Endometrial microvascular endothelial cells (primary cell): ENCODE data around the gene GLS. TPM values are rescaled to one million over a fixed set of nuclear protein-coding genes. Genes with fewer than 3 reads are reported as not detected.

Experiments
- total RNA-seq: library from RNA; depleted of rRNA; stranded (reverse); fragments of >200 nt; gene quantifications from one replicate; pipeline ENCODE4 v1.2.3, GENCODE V29; 2015; ENCODE audit errors: inconsistent ontology term

Gene GLS
- total RNA-seq, 1 donor from 2014 or later: 110 TPM

Other genes with a start within 250 kb of the GLS start
- 9.6 TPM for gene NAB1, start 231.7 kb upstream of the GLS start, total RNA-seq
- gene STAT1, start 133.3 kb downstream of the GLS start, total RNA-seq: 65.8 TPM